HEK293 (cell line): ENCODE results near the gene EFCAB6.

Source experiments
- CTCF ChIA-PET: fragments of 350-600 bp; formaldehyde crosslinking; extraction: SDS; loops from one replicate; lab custom pipeline; 2021; ENCODE audit warnings: antibody characterized with exemption; lab: Yijun Ruan, JAX
- POLR2A ChIA-PET: fragments of 300-600 bp; formaldehyde crosslinking; extraction: SDS; loops from one replicate; lab custom pipeline; 2020; ENCODE audit warnings: antibody characterized with exemption, inconsistent platforms; lab: Yijun Ruan, JAX
- H3K27ac ChIP-seq: fragments of 200-500 bp; sonication (Bioruptor generic); 2 replicates; pipeline ENCODE4 v1.5.1; 2014; ENCODE audit warnings: low read depth, low read length, control low read depth, inconsistent platforms; ENCODE audit errors: extremely low read depth
- H3K36me3 ChIP-seq, 2 experiments: fragments of 200-500 bp in 1 of 2; sonication (Bioruptor generic) in 1 of 2; 1 replicate in 1 of 2; 2 replicates in 1 of 2; pipeline ENCODE4 v1.5.1; 2014 to 2017; ENCODE audit warnings: inconsistent platforms in 2 of 2, low read length in 2 of 2; ENCODE audit not compliant: control insufficient read depth in 2 of 2, insufficient read depth in 1 of 2
- H3K4me1 ChIP-seq: fragments of 200-500 bp; sonication (Bioruptor generic); 2 replicates; pipeline ENCODE4 v1.5.1; 2014; ENCODE audit warnings: mild to moderate bottlenecking, low read length, inconsistent platforms; ENCODE audit not compliant: control insufficient read depth, insufficient read depth
- H3K4me3 ChIP-seq: 2 replicates; pipeline ENCODE4 v1.5.1; 2011; ENCODE audit warnings: low read depth, mild to moderate bottlenecking, control low read depth, low read length, moderate library complexity
- H3K9me3 ChIP-seq: fragments of 200-500 bp; sonication (Bioruptor generic); 2 replicates; pipeline ENCODE4 v1.5.1; 2014; ENCODE audit warnings: low read depth, low read length, inconsistent platforms; ENCODE audit not compliant: control insufficient read depth, insufficient read depth
- EGR2 ChIP-seq: fragments of 450-650 bp; formaldehyde crosslinking; IDR thresholded peaks from 2 replicates; pipeline ENCODE4 v1.5.1; 2016; ENCODE audit warnings: low read depth, missing biosample characterization, missing genetic modification characterization
- GFI1B ChIP-seq: fragments of 450-650 bp; formaldehyde crosslinking; IDR thresholded peaks from 2 replicates; pipeline ENCODE4 v1.5.1; 2016; ENCODE audit warnings: missing biosample characterization, missing genetic modification characterization
- GLIS1 ChIP-seq: fragments of 450-650 bp; formaldehyde crosslinking; IDR thresholded peaks from 2 replicates; pipeline ENCODE4 v1.5.1; 2016; ENCODE audit warnings: missing biosample characterization, missing genetic modification characterization
- SCRT2 ChIP-seq: fragments of 450-650 bp; formaldehyde crosslinking; IDR thresholded peaks from 2 replicates; pipeline ENCODE4 v1.5.1; 2016; ENCODE audit warnings: missing biosample characterization, missing genetic modification characterization
- SETDB1 ChIP-seq: IDR thresholded peaks from one replicate; pipeline ENCODE4 v1.6.1; 2017; ENCODE audit warnings: mild to moderate bottlenecking, low read length, moderate library complexity, mixed read lengths; ENCODE audit not compliant: insufficient read length
- TCF7L2 ChIP-seq: IDR thresholded peaks from 2 replicates; pipeline ENCODE4 v1.6.1; 2011; ENCODE audit warnings: low read depth, mild to moderate bottlenecking, inconsistent platforms, low read length, moderate library complexity, borderline replicate concordance
- YY1 ChIP-seq: fragments of 450-650 bp; formaldehyde crosslinking; IDR thresholded peaks from 2 replicates; pipeline ENCODE4 v1.5.1; 2018; ENCODE audit warnings: missing biosample characterization, missing genetic modification characterization
- ZIC2 ChIP-seq: fragments of 450-650 bp; formaldehyde crosslinking; IDR thresholded peaks from 2 replicates; pipeline ENCODE4 v1.5.1; 2016; ENCODE audit warnings: missing biosample characterization, missing genetic modification characterization
- ZNF114 ChIP-seq: fragments of 450-650 bp; formaldehyde crosslinking; IDR thresholded peaks from 2 replicates; pipeline ENCODE4 v1.5.0; 2017; ENCODE audit warnings: missing biosample characterization, missing genetic modification characterization
- ZNF121 ChIP-seq: fragments of 450-650 bp; formaldehyde crosslinking; IDR thresholded peaks from 2 replicates; pipeline ENCODE4 v1.5.1; 2016; ENCODE audit warnings: missing biosample characterization, missing genetic modification characterization
- ZNF155 ChIP-seq: fragments of 450-650 bp; formaldehyde crosslinking; IDR thresholded peaks from 2 replicates; pipeline ENCODE4 v1.5.1; 2016; ENCODE audit warnings: missing biosample characterization, missing genetic modification characterization
- ZNF202 ChIP-seq: fragments of 450-650 bp; formaldehyde crosslinking; IDR thresholded peaks from 2 replicates; pipeline ENCODE4 v1.5.1; 2016; ENCODE audit warnings: missing biosample characterization, missing genetic modification characterization, borderline replicate concordance
- ZNF221 ChIP-seq: fragments of 450-650 bp; formaldehyde crosslinking; IDR thresholded peaks from 2 replicates; pipeline ENCODE4 v1.5.1; 2017; ENCODE audit warnings: missing biosample characterization, missing genetic modification characterization, borderline replicate concordance
- ZNF404 ChIP-seq: fragments of 450-650 bp; formaldehyde crosslinking; IDR thresholded peaks from 2 replicates; pipeline ENCODE4 v1.5.1; 2017; ENCODE audit warnings: missing biosample characterization, missing genetic modification characterization
- ZNF596 ChIP-seq: fragments of 450-650 bp; IDR thresholded peaks from 2 replicates; pipeline ENCODE4 v1.5.0; 2018; ENCODE audit warnings: missing biosample characterization, mild to moderate bottlenecking, missing genetic modification characterization, moderate library complexity
- ZNF654 ChIP-seq: fragments of 450-650 bp; formaldehyde crosslinking; IDR thresholded peaks from 2 replicates; pipeline ENCODE4 v1.5.1; 2016; ENCODE audit warnings: low read depth, missing biosample characterization, missing genetic modification characterization
- ZNF701 ChIP-seq: fragments of 450-650 bp; formaldehyde crosslinking; IDR thresholded peaks from 2 replicates; pipeline ENCODE4 v1.5.1; 2016; ENCODE audit warnings: missing biosample characterization, missing genetic modification characterization
- TF ChIP-seq, protein P1 (sequence below): fragments of 450-650 bp; formaldehyde crosslinking; IDR thresholded peaks from 2 replicates; pipeline ENCODE4 v1.5.1; 2017; ENCODE audit warnings: missing biosample characterization, missing genetic modification characterization
- TF ChIP-seq, protein P2 (sequence below): fragments of 450-650 bp; formaldehyde crosslinking; IDR thresholded peaks from 2 replicates; pipeline ENCODE4 v1.5.1; 2016; ENCODE audit warnings: missing biosample characterization, missing genetic modification characterization

EFCAB6 gene

DNA sequence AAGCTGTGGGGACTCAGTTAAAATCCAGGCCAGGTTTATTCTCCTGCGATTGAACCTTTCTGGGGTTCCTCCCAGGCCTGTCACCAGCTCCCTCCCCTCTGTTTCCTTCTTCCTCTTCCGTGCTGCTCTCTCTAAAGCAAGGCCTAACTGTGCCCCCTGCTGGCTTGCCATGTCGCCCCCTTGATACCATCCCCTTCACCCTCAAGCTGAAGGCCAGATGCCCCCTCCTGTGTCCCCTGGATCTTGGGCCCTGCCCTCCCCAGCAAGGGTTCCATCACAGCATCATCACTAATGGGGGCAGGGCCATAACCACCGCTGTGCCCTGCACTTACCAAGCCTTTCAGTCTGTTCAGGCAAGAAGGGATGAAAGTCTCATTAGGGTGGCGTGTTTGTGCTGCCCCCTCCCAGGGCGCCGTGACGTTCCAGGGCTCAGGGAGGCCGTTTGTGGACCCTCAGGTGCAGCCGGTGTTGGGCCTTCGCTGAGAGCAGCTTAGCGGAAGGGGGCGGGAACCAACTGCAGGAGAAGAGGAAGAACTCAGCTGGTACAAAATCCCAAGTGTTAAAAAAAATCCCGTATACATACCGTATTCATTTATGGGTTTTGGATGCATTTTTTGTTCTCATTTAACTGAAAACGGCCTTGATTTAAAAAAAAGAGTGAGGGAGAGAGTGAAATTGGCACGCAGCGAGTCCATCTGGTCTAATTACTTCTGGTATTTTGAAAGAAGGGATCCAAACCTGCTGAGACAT, 330.4 kb downstream of the EFCAB6 start:
- Histone ChIP-seq H3K4me3 (no peak overlapping the region), H3K27ac (no peak overlapping the region), H3K36me3 (no peaks in the 10 kb centered on the region), H3K4me1 (no peaks in the 10 kb centered on the region), H3K9me3 (no peaks in the 10 kb centered on the region)
- CTCF ChIA-PET, result interaction anchor here (0.7 to 1.4 kb wide), 4 partner anchors 9 to 250 kb away, joined by 3 to 5 read pairs (median 4); no protein-coding TSS in a partner anchor
- POLR2A ChIA-PET, result interaction anchor here (0.6 kb wide), 1 partner anchor 136 kb away, joined by 4 read pairs; no protein-coding TSS in a partner anchor
- no peak for TF ChIP-seq TCF7L2
- 0 out of 2 replicates have a peak, but pooled peaks have one; percentile 13 for TF ChIP-seq ZNF654 (tag by site-specific recombination)
- TF ChIP-seq GLIS1 (tag by site-specific recombination), result 0 out of 2 replicates have a peak, but pooled peaks have one; percentile 17
- no peak for TF ChIP-seq SCRT2 (tag by site-specific recombination)
- TF ChIP-seq ZNF596 (tag by site-specific recombination), result no peak
- TF ChIP-seq ZNF155 (tag by site-specific recombination), result no peak
- no peak for TF ChIP-seq YY1
- no peak for TF ChIP-seq ZNF114 (tag by site-specific recombination)
- TF ChIP-seq ZIC2 (tag by site-specific recombination), result peak; percentile 46

DNA sequence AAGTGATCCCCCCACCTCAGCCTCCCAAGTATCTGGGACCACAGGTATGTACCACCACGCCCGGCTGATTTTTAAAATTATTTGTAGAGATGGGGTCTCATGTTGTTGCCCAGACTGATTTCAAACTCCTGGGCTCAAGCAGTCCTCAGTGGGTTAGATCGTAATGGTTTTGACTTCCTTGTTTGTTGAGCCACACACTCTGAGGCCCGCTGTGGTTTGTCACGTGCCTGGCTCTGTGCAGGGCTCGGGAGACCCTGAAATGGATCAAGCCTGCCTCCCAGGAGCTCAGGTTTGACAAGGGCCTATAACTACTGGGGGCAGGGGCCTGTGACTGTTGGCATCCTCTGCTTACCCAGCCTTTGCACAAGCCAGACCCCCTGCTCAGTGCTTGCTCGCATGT, 332.1 kb downstream of the EFCAB6 start:
- H3K9me3 ChIP-seq, result no peaks in the 10 kb centered on the region
- H3K4me1 ChIP-seq, result no peaks in the 10 kb centered on the region
- no peak for TF ChIP-seq GFI1B
- no peak for TF ChIP-seq ZNF404 (tag by site-specific recombination)
- TF ChIP-seq SETDB1, result no peak
- no peak for TF ChIP-seq ZNF221 (tag by site-specific recombination)
- no peak for TF ChIP-seq EGR2 (tag by site-specific recombination)
- TF ChIP-seq ZNF202 (tag by site-specific recombination), result no peak
- TF ChIP-seq, protein P1, sequence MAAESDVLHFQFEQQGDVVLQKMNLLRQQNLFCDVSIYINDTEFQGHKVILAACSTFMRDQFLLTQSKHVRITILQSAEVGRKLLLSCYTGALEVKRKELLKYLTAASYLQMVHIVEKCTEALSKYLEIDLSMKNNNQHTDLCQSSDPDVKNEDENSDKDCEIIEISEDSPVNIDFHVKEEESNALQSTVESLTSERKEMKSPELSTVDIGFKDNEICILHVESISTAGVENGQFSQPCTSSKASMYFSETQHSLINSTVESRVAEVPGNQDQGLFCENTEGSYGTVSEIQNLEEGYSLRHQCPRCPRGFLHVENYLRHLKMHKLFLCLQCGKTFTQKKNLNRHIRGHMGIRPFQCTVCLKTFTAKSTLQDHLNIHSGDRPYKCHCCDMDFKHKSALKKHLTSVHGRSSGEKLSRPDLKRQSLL (tag by site-specific recombination), result no peak
- no peak for TF ChIP-seq ZNF155 (tag by site-specific recombination)
- no peak for TF ChIP-seq ZNF701
- no peak for TF ChIP-seq ZNF121 (tag by site-specific recombination)
- TF ChIP-seq, protein P2, sequence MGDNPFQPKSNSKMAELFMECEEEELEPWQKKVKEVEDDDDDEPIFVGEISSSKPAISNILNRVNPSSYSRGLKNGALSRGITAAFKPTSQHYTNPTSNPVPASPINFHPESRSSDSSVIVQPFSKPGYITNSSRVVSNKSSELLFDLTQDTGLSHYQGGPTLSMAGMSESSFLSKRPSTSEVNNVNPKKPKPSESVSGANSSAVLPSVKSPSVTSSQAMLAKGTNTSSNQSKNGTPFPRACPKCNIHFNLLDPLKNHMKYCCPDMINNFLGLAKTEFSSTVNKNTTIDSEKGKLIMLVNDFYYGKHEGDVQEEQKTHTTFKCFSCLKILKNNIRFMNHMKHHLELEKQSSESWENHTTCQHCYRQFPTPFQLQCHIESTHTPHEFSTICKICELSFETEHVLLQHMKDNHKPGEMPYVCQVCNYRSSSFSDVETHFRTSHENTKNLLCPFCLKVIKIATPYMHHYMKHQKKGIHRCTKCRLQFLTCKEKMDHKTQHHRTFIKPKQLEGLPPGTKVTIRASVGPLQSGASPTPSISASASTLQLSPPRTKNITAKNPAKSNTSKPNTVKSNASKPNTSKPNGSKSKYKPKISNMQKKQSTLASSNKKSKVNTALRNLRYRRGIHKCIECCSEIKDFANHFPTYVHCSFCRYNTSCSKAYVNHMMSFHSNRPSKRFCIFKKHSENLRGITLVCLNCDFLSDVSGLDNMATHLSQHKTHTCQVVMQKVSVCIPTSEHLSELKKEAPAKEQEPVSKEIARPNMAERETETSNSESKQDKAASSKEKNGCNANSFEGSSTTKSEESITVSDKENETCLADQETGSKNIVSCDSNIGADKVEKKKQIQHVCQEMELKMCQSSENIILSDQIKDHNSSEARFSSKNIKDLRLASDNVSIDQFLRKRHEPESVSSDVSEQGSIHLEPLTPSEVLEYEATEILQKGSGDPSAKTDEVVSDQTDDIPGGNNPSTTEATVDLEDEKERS, result no peak
- no peak overlapping the region for H3K27ac ChIP-seq
- POLR2A ChIA-PET, result no interaction called here
- CTCF ChIA-PET, result interaction anchor here (0.5 to 0.6 kb wide), 3 partner anchors 95 to 1057 kb away, joined by 3 to 4 read pairs (median 3); no protein-coding TSS in a partner anchor
- no peak overlapping the region for H3K4me3 ChIP-seq
- no peaks in the 10 kb centered on the region for H3K36me3 ChIP-seq
